MM.1S (cell line): ENCODE results near the gene NOPCHAP1.

Experiments used
- DNase-seq: peaks from one replicate; pipeline ENCODE4 v3.0.0-alpha.2; 2015
- H2AFZ ChIP-seq: fragments of 300-600 bp; sonication (generic); 2 replicates; pipeline ENCODE4 v1.6.0; 2016; ENCODE audit warnings: antibody characterized with exemption, low read length
- H3F3A ChIP-seq: fragments of 300-600 bp; sonication (generic); 2 replicates; pipeline ENCODE4 v1.6.1; 2016; ENCODE audit warnings: mild to moderate bottlenecking, antibody characterized with exemption, low read length, moderate library complexity, mixed read lengths; ENCODE audit not compliant: insufficient read depth
- H3K27ac ChIP-seq: fragments of 300-600 bp; sonication (generic); 2 replicates; pipeline ENCODE4 v1.5.1; 2016; ENCODE audit warnings: mild to moderate bottlenecking, low read length
- H3K27me3 ChIP-seq: fragments of 300-600 bp; sonication (generic); replicated peaks from 2 replicates; pipeline ENCODE4 v1.6.0; 2016; ENCODE audit warnings: low read length; ENCODE audit not compliant: insufficient read depth
- H3K36me3 ChIP-seq: fragments of 300-600 bp; sonication (generic); replicated peaks from 2 replicates; pipeline ENCODE4 v1.6.1; 2016; ENCODE audit warnings: mild to moderate bottlenecking, low read length, mixed read lengths; ENCODE audit not compliant: insufficient read depth
- H3K4me1 ChIP-seq: fragments of 300-600 bp; sonication (generic); 2 replicates; pipeline ENCODE4 v1.6.1; 2016; ENCODE audit warnings: low read length, mixed read lengths
- H3K4me2 ChIP-seq: fragments of 300-600 bp; sonication (generic); 2 replicates; pipeline ENCODE4 v1.6.0; 2016; ENCODE audit warnings: low read depth, low read length
- H3K4me3 ChIP-seq: fragments of 300-600 bp; sonication (generic); 2 replicates; pipeline ENCODE4 v1.5.1; 2016; ENCODE audit warnings: low read length, mixed read lengths
- H3K79me2 ChIP-seq: fragments of 300-600 bp; sonication (generic); 2 replicates; pipeline ENCODE4 v1.6.1; 2016; ENCODE audit warnings: mixed run types, low read length, mixed read lengths
- H3K9ac ChIP-seq: fragments of 300-600 bp; sonication (generic); 2 replicates; pipeline ENCODE4 v1.6.1; 2016; ENCODE audit warnings: low read length, mixed read lengths
- H3K9me2 ChIP-seq: fragments of 300-600 bp; sonication (generic); replicated peaks from 2 replicates; pipeline ENCODE4 v1.6.1; 2016; ENCODE audit warnings: mild to moderate bottlenecking, low read length, mixed read lengths; ENCODE audit not compliant: insufficient read depth
- H3K9me3 ChIP-seq: fragments of 300-600 bp; sonication (generic); replicated peaks from 2 replicates; pipeline ENCODE4 v1.6.1; 2016; ENCODE audit warnings: mild to moderate bottlenecking, low read length, mixed read lengths; ENCODE audit not compliant: insufficient read depth
- H4K20me1 ChIP-seq: fragments of 300-600 bp; sonication (generic); 2 replicates; pipeline ENCODE4 v1.6.1; 2016; ENCODE audit warnings: mild to moderate bottlenecking, low read length, moderate library complexity, mixed read lengths; ENCODE audit not compliant: insufficient read depth
- CTCF ChIP-seq: fragments of 300-600 bp; sonication (generic); IDR thresholded peaks from 2 replicates; pipeline ENCODE4 v1.5.1; 2016; ENCODE audit warnings: antibody characterized with exemption, low read length, mixed read lengths
- EZH2 ChIP-seq: fragments of 300-600 bp; sonication (generic); optimal IDR thresholded peaks from 2 replicates; pipeline ENCODE3; 2017; ENCODE audit warnings: low read depth, mild to moderate bottlenecking, antibody characterized with exemption, low read length, mixed read lengths
- EZH2phosphoT487 ChIP-seq: fragments of 300-600 bp; sonication (generic); IDR thresholded peaks from 2 replicates; pipeline ENCODE4 v1.6.1; 2018; ENCODE audit warnings: antibody characterized with exemption, low read length

Gene NOPCHAP1

GRCh38 chr12:105030820-105031807 is 45.0 kb downstream of the NOPCHAP1 start:
- Histone ChIP-seq H3K27me3 (no peaks in the 10 kb centered on the region), H3K4me3 (peak overlapping the region; percentile 28), H3K79me2 (no peaks in the 10 kb centered on the region), H3K27ac (peak overlapping the region; percentile 93), H3K36me3 (0 out of 2 replicates have a peak, but pooled peaks cover 5% of the 10 kb centered on the region), H3F3A (peaks cover 25% of the 10 kb centered on the region), H3K9me3 (no peaks in the 10 kb centered on the region), H2AFZ (peak overlapping the region; percentile 24; the same call in 1 of the 2 replicates), H3K4me1 (peaks cover 51% of the 10 kb centered on the region), H3K4me2 (peak overlapping the region; percentile 53), H4K20me1 (no peaks in the 10 kb centered on the region), H3K9me2 (no peaks in the 10 kb centered on the region), H3K9ac (peak overlapping the region; percentile 38)
- TF ChIP-seq CTCF = no peak
- TF ChIP-seq EZH2phosphoT487 = no peak
- no peak for TF ChIP-seq EZH2
- DNase-seq = peak; percentile 82

GRCh38 chr12:105032703-105033357 is 46.7 kb downstream of the NOPCHAP1 start:
- Histone ChIP-seq H3K27me3 (no peaks in the 10 kb centered on the region), H3K79me2 (no peaks in the 10 kb centered on the region), H3K9ac (no peak overlapping the region), H3F3A (peaks cover 25% of the 10 kb centered on the region), H3K36me3 (0 out of 2 replicates have a peak, but pooled peaks cover 5% of the 10 kb centered on the region), H3K9me3 (no peaks in the 10 kb centered on the region), H3K27ac (peak overlapping the region; percentile 93; the same call in 1 of the 2 replicates), H3K4me1 (peaks cover 58% of the 10 kb centered on the region), H3K4me3 (no peak overlapping the region), H2AFZ (no peak overlapping the region), H3K4me2 (peak overlapping the region; percentile 28; the same call in 1 of the 2 replicates), H4K20me1 (no peaks in the 10 kb centered on the region), H3K9me2 (no peaks in the 10 kb centered on the region)
- DNase-seq = no peak
- TF ChIP-seq CTCF (no peak), EZH2 (no peak), EZH2phosphoT487 (no peak)

- H3K36me3 ChIP-seq = 0 out of 2 replicates have a peak, but pooled peaks cover 5% of the 10 kb centered on the region
- H3K4me2 ChIP-seq = peak overlapping the region; percentile 28; the same call in 1 of the 2 replicates
- peak; percentile 46 for DNase-seq
- H3K27me3 ChIP-seq = no peaks in the 10 kb centered on the region
- no peaks in the 10 kb centered on the region for H3K9me2 ChIP-seq
- H3K4me3 ChIP-seq = no peak overlapping the region
- no peaks in the 10 kb centered on the region for H3K9me3 ChIP-seq
- TF ChIP-seq CTCF (no peak), EZH2phosphoT487 (no peak), EZH2 (no peak)
- peaks cover 58% of the 10 kb centered on the region for H3K4me1 ChIP-seq
- H3K27ac ChIP-seq = peak overlapping the region; percentile 55
- H4K20me1 ChIP-seq = no peaks in the 10 kb centered on the region
- H2AFZ ChIP-seq = no peak overlapping the region
- no peak overlapping the region for H3K9ac ChIP-seq
- H3F3A ChIP-seq = peaks cover 25% of the 10 kb centered on the region
- H3K79me2 ChIP-seq = no peaks in the 10 kb centered on the region
Observed at GRCh38 chr12:105033851-105034250, 47.7 kb downstream of the NOPCHAP1 start.
